NCI-H2029 treated with DMSO at 0.1 percent for 48 hours (cell line): ENCODE data around the gene LRRC26.
A peak's percentile ranks its signal among the peaks of the same experiment; 100 is the strongest.

Experiments
- DNase-seq: peaks from one replicate; lab custom pipeline; 2025; lab: John Stamatoyannopoulos, UW

Gene LRRC26

DNA sequence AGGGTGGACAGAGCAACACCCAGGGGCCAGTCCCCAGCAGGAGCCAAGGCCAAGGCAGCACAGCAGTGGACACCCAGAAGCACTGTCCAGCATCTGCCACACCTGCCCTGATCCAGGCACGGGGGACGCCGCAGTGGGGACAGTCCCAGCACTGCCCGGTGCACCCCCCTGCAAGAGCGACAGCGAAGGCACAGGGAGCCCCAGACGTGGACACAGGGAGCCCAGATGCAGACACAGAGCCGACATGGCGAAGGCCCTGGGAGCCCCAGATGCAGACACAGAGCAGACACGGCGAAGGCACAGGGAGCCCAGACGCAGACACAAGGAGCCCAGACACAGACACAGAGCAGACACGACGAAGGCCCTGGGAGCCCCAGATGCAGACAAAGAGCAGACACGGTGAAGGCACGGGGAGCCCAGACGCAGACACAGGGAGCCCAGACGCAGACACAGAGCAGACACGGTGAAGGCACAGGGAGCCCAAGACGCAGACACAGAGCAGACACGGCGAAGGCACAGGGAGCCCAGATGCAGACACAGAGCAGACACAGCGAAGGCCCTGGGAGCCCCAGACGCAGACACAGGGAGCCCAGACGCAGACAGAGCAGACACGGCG, 14.2 kb upstream of the LRRC26 start:
- DNase-seq, result no peak

DNA sequence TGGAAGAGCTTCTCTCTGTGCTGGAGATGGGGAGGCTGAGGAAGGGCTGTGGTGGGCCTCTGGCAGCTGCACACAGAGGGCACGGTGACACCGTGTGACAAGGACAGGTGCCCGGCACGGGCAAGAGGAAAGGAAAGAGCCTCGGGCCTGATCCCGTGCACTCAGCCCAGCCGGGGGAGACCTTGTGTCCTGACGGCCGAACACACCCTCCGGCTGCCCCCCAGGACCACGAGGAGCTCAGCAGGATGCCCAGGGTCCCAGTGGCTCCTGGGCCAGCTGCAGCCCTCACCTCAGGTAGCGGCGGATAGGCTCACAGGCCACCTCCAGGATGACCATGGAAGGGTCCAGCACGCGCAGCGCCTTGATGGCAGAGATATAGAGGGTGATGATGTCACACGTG, 13.0 kb upstream of the LRRC26 start:
- no peak for DNase-seq

DNA sequence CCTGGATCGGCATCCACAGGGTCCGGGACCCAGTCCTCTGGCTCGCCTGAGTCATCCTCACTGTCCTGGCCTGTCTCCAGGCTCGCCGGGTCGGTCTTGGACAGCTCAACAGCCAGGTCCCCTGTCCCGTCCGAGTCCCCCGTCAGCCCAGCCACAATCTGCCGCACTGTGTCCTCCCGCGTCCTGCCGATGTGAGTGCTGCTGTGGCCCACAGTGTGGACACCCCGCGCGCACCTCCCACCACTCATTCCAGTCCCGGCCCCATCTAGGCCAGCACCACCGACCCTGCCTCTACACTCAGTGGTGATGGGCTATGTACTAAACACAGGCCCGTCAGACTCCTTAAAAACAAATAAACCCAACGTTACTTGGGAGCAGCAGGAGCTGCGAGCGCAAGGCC, 11.8 kb upstream of the LRRC26 start:
- DNase-seq, result no peak

DNA sequence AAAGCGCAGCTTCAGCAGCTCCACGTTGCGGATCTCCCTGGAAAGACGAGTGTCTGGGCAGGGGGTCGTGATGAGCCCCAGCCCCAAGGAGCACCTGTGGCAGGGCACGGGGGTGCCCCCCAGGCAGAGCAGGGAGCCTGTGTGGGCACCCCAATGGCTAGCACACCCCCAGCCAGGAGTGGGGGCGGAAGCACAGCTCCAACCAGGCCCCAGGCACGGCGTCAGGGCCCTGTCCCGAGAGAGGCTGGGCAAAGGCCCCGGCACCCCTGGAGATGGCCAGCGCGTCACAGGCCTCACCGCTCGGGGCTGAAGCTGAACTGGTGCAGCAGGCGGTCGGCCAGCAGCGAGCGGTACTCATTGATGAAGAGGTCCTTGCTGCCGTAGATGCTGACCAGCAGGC, 10.6 kb upstream of the LRRC26 start:
- DNase-seq, result no peak

DNA sequence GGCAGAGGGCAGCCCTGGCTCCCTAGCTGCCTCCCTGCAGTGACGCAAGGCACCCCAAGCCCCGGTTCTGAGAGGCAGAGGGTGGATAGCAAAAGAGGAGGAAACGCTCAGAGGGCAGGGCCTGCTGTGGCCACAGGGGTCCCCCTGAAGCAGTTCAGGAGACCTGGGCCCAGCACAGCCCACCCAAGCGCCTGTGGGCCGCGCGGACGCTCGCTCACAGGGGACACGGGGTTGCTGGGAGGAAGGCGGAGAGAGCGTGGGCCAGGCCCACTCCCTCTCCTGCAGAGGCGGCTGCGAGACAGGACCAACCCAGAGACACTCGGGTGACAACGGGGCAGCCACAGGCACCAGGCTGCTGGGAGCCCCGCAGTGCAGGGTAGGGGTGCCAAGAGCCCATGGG, 9.9 kb upstream of the LRRC26 start:
- no peak for DNase-seq

DNA sequence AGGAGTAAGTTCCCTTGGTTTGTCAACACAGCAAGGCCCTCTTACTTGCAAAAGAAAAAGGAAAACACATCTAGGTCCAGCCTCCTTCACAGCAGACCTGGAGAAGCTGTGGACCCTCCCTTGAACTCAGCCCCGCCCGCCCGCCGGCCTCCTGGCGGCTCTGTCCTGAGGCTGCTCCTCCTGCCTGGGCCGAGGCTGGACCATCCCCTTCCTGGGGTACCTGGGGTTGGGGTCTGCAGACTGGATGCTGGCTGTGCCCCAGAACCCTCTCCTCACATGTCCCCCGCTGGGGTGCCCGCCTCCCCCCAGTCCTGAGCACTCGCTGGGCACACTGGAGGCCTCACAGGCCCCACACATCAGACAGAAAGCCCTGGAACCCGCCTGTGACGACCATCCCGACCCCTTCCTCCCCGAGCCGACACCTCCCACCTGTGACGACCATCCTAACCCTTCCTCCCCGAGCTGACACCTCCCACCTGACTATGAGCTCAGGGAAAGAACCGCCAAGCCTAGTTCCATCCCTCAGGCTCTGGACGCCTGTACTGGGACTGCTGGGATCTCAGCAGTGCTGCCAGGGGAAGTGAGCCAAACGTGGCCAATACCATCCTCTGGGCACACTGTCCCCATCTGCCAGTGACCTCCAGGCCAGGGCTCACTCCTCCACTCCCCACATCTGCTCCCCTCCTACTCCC, 9.2 kb upstream of the LRRC26 start:
- no peak for DNase-seq

DNA sequence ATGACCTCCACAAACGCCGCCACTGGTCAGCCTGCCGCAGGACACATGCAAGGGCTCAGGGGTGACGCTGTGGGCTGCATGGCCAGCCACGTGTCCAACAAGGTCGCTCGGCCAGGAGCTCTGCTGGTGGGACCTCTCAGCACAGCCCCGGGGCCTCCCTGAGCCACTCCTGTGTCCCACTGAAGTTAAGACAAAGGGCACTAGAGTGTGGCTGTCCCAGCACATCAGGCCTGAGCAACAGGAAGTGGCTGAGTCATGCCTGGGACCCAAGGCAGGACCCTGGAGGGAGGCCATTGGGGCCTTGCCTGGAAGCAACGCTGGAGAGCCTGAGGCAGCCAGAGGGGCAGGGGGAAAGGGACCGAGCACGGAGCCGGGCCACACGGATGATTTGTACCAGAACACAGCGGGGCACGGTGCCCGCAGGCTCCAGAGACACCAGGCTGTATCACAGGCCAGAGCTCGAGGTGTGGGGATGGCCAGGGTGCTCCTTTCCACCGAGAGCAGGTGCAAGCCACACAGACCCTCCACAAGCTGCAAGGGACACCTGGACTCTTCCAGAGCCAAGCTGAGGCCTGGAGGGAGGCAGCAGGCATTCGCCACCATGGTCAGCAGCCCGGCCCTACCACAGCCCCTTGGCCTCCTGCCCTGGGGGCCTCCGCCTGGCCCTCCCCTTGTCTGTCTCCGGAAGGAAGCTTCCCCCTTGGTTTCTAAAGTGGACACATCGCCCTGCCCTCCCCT, 8.5 kb upstream of the LRRC26 start:
- no peak for DNase-seq

DNA sequence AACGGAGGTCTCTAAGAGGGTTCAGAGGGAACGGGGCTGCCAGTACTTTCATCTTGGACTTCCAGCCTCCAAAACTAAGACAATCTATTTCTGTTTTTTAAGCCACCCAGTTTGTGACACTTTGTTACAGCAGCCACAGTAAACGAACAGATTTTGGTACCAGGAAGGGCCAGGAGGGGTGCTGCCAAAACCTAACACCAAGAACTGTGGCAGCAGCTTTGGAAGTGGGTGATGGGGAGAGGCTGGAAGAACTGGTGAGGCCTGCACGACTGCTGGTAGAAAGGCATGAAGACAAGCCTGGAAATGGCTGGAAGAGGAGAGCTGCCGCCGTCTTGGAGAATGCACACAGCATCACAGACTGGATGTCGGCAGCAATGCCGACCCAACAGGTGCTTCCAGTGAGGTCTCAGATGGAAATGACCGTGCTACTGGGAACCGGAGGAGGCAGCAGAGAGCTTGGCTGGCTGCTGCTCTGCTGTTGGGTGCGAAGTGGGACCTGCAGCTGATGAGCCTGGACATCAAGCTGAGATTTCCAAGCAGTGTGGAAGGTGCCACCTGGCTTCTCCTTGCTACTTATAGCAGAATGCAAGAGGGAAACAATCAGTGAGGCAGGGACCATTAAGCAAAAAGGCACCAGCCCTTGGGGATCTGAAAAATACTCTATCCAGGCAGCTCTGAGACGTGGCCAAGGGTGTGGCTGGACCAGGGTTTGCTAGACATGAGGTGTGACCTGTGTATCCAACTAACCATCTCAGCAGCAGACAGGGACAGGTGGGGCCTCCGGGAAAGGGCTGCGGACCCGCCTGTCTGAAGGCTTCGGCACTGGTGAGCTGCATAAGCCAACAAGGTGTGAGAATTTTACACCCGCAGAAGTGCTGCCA, 6.7 kb upstream of the LRRC26 start:
- DNase-seq, result no peak

DNA sequence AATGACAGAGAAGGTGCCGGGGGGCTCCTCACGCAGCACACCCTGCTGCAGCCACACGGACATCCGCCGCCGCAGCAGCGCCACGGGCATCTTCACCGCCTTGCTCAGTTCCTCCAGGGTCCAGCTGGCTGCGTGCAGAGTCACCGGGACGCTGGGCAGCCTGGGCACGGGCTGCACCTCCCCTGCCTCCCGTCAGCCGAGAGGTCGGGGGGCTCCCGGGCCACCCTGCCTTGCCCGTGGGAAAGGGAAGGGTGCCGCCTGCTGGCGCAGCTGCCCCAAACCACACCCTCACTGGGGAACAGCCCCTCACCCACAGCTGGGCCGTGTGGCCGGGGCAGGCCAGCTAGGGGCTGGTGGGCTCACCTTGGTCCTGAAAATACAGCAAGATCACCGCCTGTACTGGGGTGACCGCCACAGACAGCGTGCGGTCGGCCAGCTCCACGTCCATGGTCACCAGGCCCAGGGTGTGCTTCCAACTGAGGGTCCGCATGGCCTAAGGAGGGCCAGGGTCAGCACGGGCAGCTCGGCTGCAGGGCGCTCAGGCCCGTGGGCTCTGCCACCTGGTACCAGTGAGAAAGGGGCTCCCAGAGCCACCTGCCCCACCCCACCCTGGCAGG, 5.6 kb upstream of the LRRC26 start:
- DNase-seq, result no peak

DNA sequence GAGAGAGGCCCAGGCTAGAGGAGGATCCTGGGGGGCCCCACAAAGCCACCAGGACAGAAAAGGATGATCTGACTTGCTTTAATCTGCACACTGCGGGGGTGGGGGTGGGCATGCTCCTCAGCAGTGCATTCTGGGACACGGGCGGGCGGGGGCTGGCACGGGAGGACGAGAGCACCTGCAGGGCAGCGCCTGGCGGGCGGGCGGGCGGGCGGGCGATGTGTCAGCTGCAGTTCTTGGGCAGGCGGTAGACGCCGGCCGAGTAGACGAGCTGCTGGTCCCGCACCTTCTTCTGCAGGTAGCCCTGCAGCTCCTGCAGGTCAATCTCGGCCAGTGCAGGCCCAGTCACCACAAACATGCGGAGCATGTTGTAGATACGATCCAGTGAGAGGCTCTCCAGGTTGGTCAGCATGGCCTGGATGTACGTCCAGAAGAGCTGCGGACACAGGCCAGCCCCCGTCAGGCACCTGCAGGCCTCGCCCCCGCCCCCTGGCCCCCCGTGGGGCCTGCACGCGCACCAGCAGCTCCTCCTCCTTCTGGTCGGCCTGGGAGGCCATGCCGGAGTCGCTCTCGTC, 5.0 kb upstream of the LRRC26 start:
- no peak for DNase-seq

DNA sequence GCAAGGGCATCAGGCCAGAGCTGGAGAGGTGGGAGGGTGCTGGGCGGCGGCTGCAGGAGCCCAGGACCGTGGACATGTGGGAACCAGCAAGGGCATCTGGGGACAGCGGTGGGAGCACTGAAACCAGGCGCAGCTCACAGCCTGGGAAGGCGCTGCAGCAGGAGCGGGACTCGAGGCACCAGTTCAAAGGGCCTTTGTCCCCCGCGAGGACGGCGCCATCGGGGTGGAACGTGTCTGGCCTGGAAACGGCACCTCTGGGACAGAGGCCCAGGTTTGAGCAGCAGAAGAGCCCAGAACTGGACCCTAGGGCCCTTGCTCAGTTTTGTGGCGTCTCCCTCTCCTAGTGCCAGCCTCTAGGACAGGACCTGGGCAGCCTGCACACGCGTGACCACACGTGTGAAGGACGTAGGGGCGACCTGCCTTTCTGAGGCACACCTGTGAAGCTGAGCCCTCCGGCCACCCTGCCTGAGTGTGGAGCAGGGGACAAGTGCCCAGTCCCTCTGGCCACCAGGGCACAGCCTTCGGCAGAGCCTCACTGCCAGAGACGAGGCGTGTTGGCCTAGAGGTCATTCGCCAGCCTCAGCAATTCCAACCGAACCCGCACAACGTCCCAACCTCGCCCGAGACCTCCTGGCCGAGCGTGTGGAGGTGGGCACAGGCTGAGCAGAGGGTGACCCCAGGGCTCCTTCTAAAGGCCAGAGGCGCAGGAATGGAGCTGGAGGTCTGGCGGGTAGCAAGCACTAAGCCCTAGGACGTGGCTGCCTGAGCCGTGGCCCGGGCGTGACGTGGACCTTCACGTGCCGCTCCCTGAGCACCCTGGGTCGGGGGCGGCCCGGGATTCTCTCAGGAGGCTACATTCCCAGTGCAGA, 4.2 kb upstream of the LRRC26 start:
- no peak for DNase-seq

DNA sequence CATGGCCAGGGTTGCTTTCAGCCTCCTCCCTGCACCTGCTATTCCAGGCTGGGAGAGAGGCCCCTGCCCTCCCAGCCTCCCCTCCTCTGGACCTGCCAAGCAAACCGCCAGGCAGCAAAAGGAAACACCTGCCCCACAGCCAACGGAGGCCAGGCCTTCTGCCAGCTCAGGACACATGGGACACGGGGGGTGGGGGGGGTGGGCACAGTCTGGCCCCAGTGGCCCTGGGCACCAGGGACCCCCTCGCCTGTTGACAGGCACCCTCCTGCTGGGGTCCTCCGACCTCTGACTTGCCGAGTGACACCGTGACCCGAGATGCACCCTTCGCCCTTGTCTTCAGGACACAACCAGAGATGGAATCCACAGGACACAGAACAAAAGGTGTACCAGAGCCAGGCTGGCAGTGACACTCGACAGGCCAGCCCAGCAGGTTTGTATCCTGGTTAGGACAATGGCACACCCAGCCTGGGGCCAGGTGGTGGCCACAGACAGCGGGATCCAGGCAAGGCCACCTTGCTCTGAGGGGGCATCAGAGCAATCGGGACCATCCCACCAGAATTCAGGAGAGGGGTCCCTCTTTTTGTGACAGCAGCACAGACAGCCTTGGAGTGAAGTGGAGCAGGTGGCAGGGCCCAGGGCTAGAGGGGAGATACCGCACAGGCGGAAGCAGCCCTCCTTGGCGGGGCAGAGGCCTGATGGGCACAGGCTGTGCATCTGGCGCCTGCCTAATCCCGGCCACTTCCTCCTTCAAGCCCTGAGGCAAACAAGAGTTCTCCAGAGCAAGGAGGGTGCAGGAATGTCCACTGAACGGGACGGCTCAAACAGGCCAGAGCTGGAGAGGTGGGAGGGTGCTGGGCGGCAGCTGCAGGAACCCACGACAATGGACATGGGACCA, 3.3 kb upstream of the LRRC26 start:
- DNase-seq, result no peak

DNA sequence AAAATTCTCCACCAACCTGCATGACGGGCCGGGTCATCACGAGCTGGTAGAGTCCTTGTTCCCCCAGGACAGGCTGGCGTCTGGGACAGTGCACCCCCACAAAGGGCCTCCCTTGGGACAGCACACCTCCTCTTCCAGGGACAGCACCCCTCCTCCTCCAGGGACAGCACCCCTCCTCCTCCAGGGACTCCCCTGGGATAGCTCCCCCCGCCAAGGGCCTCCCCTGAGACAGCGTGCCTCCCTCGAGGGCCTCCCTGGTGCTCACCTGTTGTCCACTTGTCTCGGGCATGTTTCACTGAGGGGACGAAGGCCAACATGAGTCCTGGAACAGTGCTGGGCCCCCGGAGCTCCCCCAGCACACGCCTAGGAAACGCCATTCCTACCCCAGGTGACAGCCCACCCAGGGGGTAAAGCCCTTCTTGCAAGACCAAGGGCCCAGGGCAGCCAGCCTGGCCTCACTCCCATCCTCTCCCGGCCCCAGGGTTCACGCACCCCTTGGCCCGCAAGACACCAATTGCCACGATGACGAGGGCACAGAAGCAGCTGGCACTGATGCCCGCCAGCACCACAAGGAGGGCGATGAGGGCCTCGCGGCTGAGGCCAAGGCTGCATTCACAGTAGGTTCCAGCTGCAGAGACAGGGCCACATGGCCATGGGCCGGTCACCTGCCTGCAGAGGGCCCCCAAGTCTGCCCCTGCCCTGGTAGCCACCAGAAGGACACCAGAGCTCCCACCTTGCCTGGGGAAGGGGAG, 1.5 kb upstream of the LRRC26 start:
- no peak for DNase-seq

DNA sequence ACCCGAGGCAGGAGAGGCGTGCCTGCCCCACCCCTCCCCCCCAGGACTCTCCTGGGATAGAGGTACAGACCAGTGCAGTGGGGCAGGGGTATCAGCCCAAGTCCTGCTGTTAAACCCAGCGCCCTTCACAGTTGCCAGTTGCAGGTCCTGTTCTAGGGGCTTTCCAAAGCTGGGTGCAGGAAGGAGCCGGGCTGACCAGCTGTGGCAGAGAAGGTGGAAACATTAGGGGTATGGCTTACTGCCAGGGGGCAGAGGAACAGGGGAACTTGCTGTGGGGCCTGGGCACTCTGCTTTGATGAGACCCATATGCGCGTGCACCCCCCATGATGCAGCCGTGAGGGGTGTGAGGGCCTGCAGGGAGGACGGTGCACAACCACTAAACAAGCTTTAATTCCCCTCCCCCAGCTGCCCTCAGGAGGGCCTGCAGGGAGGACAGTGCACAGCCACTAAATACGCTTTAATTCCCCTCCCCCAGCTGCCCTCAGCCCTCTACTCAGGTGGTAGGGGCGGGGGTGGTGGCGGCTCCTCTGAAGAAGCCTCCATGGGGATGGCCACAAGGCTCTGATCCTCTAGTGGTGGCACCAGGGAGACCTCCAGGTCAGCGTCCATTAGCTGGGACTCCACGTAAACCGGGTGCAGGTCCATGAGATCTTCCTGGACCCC, 766 bp upstream of the LRRC26 start:
- no peak for DNase-seq

DNA sequence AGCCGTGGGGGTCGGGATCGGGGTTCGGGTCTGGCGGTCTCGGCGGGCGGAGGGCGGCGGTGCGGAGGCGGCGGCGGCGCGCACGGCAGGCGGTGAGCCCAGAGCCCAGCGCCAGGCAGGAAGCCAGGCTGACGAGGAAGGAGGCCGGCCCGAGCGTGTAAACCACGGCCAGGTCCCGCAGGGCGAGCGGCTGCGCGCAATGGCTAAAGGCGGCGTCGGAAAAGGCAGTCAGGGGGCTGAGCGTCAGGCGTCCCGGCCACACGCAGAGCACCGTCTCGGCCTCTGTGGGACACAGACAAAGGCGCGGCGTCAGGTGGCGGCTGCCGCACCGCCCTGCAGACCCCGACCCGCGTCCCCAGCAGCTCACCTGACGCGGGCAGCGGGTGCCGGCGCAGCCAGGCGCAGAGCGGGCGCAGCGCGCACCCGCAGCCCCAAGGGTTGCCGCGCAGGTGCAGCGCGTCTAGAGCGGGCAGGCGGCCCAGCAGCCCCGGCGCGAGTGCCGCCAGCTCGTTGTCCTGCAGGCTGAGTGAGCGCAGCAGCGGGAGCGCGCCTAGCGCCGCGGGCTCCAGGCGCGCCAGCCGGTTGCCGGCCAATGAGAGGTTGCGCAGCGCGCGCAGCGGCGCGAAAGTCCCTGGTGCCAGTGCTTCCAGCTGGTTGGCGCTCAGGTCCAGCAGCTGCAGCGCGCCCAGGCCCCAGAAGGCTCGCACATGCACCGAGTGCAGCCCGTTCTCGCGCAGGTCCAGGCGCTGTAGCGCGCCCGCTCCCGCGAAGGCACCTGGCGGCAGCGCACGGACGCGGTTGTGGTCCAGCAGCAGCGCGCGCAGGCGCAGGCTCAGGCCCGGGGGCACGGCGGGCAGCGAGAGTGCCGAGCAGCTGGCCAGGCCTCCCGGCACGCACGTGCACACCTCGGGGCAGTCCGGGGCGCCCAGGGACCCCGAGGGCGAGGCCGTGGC, 671 bp downstream of the LRRC26 start:
- peak; percentile 52 for DNase-seq

DNA sequence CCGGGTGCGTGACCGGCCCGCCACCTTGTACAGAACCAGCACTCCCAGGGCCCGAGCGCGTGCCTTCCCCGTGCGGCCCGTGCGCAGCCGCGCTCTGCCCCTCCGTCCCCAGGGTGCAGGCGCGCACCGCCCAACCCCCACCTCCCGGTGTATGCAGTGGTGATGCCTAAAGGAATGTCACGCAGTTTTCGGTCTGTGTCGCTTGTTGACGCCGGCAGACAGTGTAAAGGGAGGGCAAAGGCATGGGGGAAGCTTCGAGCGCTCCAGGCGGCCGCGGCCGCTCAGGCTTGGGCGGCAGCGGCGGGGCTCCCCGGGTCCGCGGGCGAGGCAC, 1.3 kb downstream of the LRRC26 start:
- DNase-seq, result no peak
